ENCODE measurements around the gene ADRA1B. TPM values are rescaled to one million over a fixed set of nuclear protein-coding genes. Genes with fewer than 3 reads are reported as not detected.

ADRA1B gene
- total RNA-seq, 1 donor from 2014 or later, result 7.1 TPM

- no peak for ATAC-seq
These were observed 4.9 kb upstream of the ADRA1B start for GRCh38 chr5:159911349-159911748.

GRCh38 chr5:159912033-159912800 lies 4.1 kb upstream of the ADRA1B start:
- H3K4me3 ChIP-seq, result no peak overlapping the region
- TF ChIP-seq, protein P1, sequence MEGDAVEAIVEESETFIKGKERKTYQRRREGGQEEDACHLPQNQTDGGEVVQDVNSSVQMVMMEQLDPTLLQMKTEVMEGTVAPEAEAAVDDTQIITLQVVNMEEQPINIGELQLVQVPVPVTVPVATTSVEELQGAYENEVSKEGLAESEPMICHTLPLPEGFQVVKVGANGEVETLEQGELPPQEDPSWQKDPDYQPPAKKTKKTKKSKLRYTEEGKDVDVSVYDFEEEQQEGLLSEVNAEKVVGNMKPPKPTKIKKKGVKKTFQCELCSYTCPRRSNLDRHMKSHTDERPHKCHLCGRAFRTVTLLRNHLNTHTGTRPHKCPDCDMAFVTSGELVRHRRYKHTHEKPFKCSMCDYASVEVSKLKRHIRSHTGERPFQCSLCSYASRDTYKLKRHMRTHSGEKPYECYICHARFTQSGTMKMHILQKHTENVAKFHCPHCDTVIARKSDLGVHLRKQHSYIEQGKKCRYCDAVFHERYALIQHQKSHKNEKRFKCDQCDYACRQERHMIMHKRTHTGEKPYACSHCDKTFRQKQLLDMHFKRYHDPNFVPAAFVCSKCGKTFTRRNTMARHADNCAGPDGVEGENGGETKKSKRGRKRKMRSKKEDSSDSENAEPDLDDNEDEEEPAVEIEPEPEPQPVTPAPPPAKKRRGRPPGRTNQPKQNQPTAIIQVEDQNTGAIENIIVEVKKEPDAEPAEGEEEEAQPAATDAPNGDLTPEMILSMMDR (IDR thresholded peaks at IDR 0.05), result no peak

More at GRCh38 chr5:159911349-159911748, 4.9 kb upstream of the ADRA1B start:
- Histone ChIP-seq H3K27me3 (no peaks in the 10 kb centered on the region), H3K4me3 (no peak overlapping the region), H3K27ac (no peak overlapping the region), H3K4me1 (peaks cover 15% of the 10 kb centered on the region), H3K9me3 (no peaks in the 10 kb centered on the region), H3K36me3 (no peaks in the 10 kb centered on the region)
- TF ChIP-seq, protein P1 (IDR thresholded peaks at IDR 0.05), result no peak
- DNase-seq, result no peak
- intact Hi-C loops (cut with DNase I), result no loop called here

DNA sequence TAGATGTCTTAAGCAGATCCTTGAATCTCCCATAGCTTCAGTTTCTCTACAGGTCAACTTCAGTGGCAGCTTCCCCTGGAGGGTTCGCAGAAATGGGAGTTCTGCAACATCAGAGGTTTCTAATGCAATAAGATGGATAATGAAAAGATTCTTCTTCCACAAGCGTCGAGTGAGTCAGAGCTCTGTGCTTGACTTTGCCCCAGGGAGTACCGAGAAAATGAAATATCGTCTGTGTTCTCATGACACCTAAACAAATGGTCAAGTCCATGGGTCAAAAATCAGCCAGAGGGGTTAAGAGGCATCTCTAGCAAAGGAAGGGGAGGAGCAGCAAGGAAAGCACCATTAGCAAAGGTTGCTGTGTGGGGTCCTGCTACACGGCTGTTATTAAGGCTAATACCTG lies 3.2 kb upstream of the ADRA1B start:
- H3K9me3 ChIP-seq, result no peaks in the 10 kb centered on the region
- ATAC-seq, result no peak
- peak overlapping the region; percentile 32 for H3K27ac ChIP-seq
- TF ChIP-seq, protein P1 (IDR thresholded peaks at IDR 0.05), result no peak
- intact Hi-C loops (cut with DNase I), result no loop called here
- no peaks in the 10 kb centered on the region for H3K36me3 ChIP-seq
- peaks cover 9% of the 10 kb centered on the region for H3K4me1 ChIP-seq
- no peak for DNase-seq
- no peaks in the 10 kb centered on the region for H3K27me3 ChIP-seq
- no peak overlapping the region for H3K4me3 ChIP-seq

More at GRCh38 chr5:159912033-159912800, 4.1 kb upstream of the ADRA1B start:
- Histone ChIP-seq H3K27me3 (no peaks in the 10 kb centered on the region), H3K4me1 (peaks cover 10% of the 10 kb centered on the region), H3K36me3 (no peaks in the 10 kb centered on the region), H3K9me3 (no peaks in the 10 kb centered on the region), H3K27ac (peak overlapping the region; percentile 32)
- no peak for DNase-seq
- no peak for ATAC-seq
- intact Hi-C loops (cut with DNase I), result no loop called here

GRCh38 chr5:159913501-159913900 lies 2.8 kb upstream of the ADRA1B start:
- TF ChIP-seq, protein P1 (IDR thresholded peaks at IDR 0.05), result no peak
- no peaks in the 10 kb centered on the region for H3K9me3 ChIP-seq
- no peaks in the 10 kb centered on the region for H3K27me3 ChIP-seq
- intact Hi-C loops (cut with DNase I), result no loop called here
- ATAC-seq, result no peak
- H3K4me3 ChIP-seq, result no peak overlapping the region
- no peak for DNase-seq
- peak overlapping the region; percentile 11 for H3K27ac ChIP-seq
- no peaks in the 10 kb centered on the region for H3K36me3 ChIP-seq
- peaks cover 9% of the 10 kb centered on the region for H3K4me1 ChIP-seq

- TF ChIP-seq, protein P1 (IDR thresholded peaks at IDR 0.05), result no peak
- Histone ChIP-seq H3K4me3 (peak overlapping the region; percentile 37), H3K4me1 (peaks cover 9% of the 10 kb centered on the region), H3K9me3 (no peaks in the 10 kb centered on the region), H3K36me3 (no peaks in the 10 kb centered on the region), H3K27me3 (no peaks in the 10 kb centered on the region), H3K27ac (peak overlapping the region; percentile 51)
- intact Hi-C loops (cut with DNase I), result no loop called here
- DNase-seq (no peak), ATAC-seq (no peak)
These were observed 819 bp downstream of the ADRA1B start for GRCh38 chr5:159916841-159917761.

Measured in upper lobe of right lung (tissue), 1 donor.